Measurements from ENCODE around the gene RAB4B. TPM values are rescaled to one million over a fixed set of nuclear protein-coding genes. Genes with fewer than 3 reads are reported as not detected.
A peak's percentile ranks its signal among the peaks of the same experiment; 100 is the strongest.

Gene RAB4B
- total RNA-seq, 5 donors from 2014 or later (not counting 1 experiment from before 2014, with no cell fraction given) = 42.4 to 77.9 (median 63.2) TPM

DNA sequence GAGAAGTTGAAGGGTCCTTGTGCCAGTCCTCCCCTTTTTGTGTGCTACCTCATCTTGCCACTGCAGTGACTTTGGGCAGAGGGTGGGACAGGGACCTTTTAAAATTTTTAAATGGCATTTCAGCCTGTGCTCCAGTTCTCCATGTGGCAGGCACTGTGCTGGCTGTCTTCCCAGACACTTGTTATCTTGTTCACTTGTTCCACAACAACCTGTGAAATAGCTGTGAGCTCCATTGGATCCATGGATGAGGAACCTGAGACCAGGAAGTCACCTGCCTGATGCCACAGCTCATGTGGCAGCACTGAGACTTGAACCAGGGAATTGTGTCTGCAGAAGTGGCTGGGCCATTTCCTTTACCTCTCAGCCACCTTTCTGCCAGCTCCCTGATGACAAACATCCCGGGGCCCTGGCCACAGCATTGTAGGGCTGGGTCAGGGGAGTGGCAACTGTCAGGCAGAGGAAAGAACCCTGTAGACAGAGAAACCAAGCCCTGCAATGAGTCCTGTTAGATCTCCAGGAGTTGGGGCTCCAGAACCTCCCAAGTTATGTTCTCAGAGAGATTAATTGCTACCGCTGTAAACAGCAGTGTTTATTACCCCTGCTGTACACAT, 27.3 kb downstream of the RAB4B start:
- peak in 3 of 4 experiments; percentile 9 to 17 (median 13) for ATAC-seq (replicated peaks in 1 of 4)
- H3K36me3 Mint-ChIP-seq = peaks cover 23% of the 10 kb centered on the region
- CTCF ChIA-PET = interaction anchor here in 1 of 2 donors (0.6 to 1.7 kb wide), 2 partner anchors 142 to 593 kb away, joined by 3 to 9 read pairs; no protein-coding TSS in a partner anchor

DNA sequence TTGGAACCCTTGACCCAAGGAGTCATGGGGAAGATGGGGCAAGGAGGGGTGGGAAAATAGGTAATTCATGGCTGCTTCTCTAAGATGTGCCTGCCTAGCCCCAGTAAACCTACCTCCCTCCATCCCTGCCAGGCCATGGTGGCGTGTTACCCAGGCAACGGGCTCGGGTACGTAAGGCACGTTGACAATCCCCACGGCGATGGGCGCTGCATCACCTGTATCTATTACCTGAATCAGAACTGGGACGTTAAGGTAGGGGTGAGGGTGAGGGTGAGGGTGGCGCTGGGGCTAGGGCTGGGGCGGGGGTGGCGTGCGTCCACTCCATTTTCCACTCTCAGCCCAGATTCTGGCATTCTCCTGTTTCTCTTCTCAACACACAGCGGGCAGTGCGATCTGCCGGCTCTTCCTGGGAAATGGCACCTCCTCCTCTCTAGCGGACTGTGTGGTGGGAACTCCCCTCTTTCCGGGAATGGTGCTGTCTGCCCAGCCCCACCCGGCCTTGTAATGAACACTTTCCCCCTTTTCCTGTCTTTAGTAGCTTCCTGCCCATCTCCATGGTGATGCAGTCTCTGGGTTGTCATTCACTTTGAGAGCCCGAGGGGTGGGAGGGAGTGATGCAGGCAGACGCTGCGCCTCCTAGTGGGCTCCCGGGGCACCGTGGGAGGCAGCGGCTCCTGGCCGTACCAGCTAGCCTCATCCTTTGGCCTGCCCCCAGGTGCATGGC, 28.5 kb downstream of the RAB4B start:
- H3K9me3 Mint-ChIP-seq = no peaks in the 10 kb centered on the region
- H3K27me3 ChIP-seq (replicated peaks in 1 of 2; ENCODE audit: control insufficient read depth in 2 of 2, extremely low read depth in 1 of 2, insufficient read depth in 2 of 2, low read length in 1 of 2) = no peaks in the 10 kb centered on the region
- peaks cover 11 to 55% of the 10 kb centered on the region in 2 donors for H3K36me3 ChIP-seq (ENCODE audit: control insufficient read depth in 2 of 2, extremely low read depth in 1 of 2, insufficient read depth in 1 of 2, low read length in 1 of 2)
- ChIA-PET POLR2A (interaction anchor here (0.5 to 2.0 kb wide), 5 partner anchors 13 to 141 kb away, joined by 3 to 10 read pairs (median 4); partner anchors contain the start of gene RAB4B (in 1 of the 2)), CTCF (interaction anchor here (0.5 to 2.1 kb wide), 7 partner anchors 8 to 662 kb away, joined by 4 to 19 read pairs (median 9); partner anchors contain the start of genes ACTMAP (in 1 of the 2), EGLN2 (in 1 of the 2) and RAB4B (in 1 of the 2))
- H3K4me3 ChIP-seq (ENCODE audit: control insufficient read depth in 1 of 2, extremely low read depth in 1 of 2, low read length in 1 of 2) = peak overlapping the region; percentile 6 to 38
- no peaks in the 10 kb centered on the region for H3K27me3 Mint-ChIP-seq
- H3K4me1 Mint-ChIP-seq = peaks cover 88 to 96% (median 96%) of the 10 kb centered on the region in 3 donors
- peak overlapping the region; percentile 96 to 99 for H3K27ac Mint-ChIP-seq
- H3K4me1 ChIP-seq (ENCODE audit: control insufficient read depth in 1 of 2, extremely low read depth in 1 of 2, insufficient read depth in 2 of 2, low read length in 2 of 2) = peaks cover 64 to 99% of the 10 kb centered on the region in 2 experiments
- peak; percentile 34 to 62 (median 44) for ATAC-seq (replicated peaks in 1 of 4)
- no peaks in the 10 kb centered on the region for H3K9me3 ChIP-seq
- peak overlapping the region; percentile 85 for H3K27ac ChIP-seq (ENCODE audit: low read length)
- WGBS (ENCODE audit: insufficient coverage) = 5% methylated on average over 7 of the region's 26 CpGs
- peak overlapping the region; percentile 58 to 93 (median 84) for H3K4me3 Mint-ChIP-seq
- peak; percentile 41 to 91 (median 75) for DNase-seq
- H3K36me3 Mint-ChIP-seq = peaks cover 19% of the 10 kb centered on the region

More for the DNA sequence above, 27.3 kb downstream of the RAB4B start:
- peaks cover 11 to 65% of the 10 kb centered on the region in 2 donors for H3K36me3 ChIP-seq (ENCODE audit: control insufficient read depth in 2 of 2, extremely low read depth in 1 of 2, insufficient read depth in 1 of 2, low read length in 1 of 2)
- H3K27me3 Mint-ChIP-seq = no peaks in the 10 kb centered on the region
- POLR2A ChIA-PET = interaction anchor here in 1 of 2 donors (1.6 to 2.0 kb wide), 2 partner anchors 27 to 28 kb away, joined by 4 to 10 read pairs; partner anchors contain the start of gene RAB4B
- H3K27ac ChIP-seq (ENCODE audit: low read length) = peak overlapping the region; percentile 85
- peaks cover 73 to 100% of the 10 kb centered on the region in 2 experiments for H3K4me1 ChIP-seq (ENCODE audit: control insufficient read depth in 1 of 2, extremely low read depth in 1 of 2, insufficient read depth in 2 of 2, low read length in 2 of 2)
- H3K27me3 ChIP-seq (replicated peaks in 1 of 2; ENCODE audit: control insufficient read depth in 2 of 2, extremely low read depth in 1 of 2, insufficient read depth in 2 of 2, low read length in 1 of 2) = no peaks in the 10 kb centered on the region
- peaks cover 89 to 97% (median 96%) of the 10 kb centered on the region in 3 donors for H3K4me1 Mint-ChIP-seq
- WGBS (ENCODE audit: insufficient coverage) = 100% methylated on average over 1 of the region's 2 CpGs
- DNase-seq = peak in 19 of 35 experiments; percentile 19 to 63 (median 39)
- H3K9me3 ChIP-seq = no peaks in the 10 kb centered on the region
- H3K9me3 Mint-ChIP-seq = no peaks in the 10 kb centered on the region
- H3K4me3 ChIP-seq (ENCODE audit: control insufficient read depth in 1 of 2, extremely low read depth in 1 of 2, low read length in 1 of 2) = peak overlapping the region in 1 of 2 donors; percentile 38
- H3K4me3 Mint-ChIP-seq = peak overlapping the region; percentile 58 to 93 (median 81)
- peak overlapping the region; percentile 96 to 99 for H3K27ac Mint-ChIP-seq

DNA sequence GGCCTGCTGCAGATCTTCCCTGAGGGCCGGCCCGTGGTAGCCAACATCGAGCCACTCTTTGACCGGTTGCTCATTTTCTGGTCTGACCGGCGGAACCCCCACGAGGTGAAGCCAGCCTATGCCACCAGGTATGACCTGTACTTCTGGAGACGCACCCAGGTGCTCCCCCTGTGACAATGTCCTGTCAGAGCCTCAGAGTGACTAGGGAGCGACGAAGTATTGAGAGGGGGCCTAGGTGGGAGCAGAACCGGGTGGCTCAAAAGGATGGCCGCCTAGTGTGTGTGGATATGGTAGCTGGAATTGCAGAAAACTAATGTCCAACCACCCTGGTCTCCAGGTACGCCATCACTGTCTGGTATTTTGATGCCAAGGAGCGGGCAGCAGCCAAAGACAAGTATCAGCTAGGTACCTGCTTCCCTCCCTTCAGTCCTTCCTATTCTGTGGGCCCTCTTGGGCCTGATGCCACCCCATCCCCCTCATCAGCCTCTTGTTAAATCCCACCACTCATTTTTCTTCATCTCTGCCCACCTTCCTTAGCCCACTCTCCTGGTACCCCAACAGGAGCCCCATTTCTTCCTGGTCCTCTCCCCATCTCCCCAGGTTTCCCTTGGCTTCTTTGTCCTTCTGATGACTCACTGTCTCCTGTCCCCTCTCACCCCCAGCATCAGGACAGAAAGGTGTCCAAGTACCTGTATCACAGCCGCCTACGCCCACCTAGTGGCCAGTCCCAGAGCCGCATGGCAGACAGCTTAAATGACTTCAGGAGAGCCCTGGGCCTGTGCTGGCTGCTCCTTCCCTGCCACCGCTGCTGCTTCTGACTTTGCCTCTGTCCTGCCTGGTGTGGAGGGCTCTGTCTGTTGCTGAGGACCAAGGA, 29.3 kb downstream of the RAB4B start:
- Histone ChIP-seq H3K4me3 (ENCODE audit: control insufficient read depth in 1 of 2, extremely low read depth in 1 of 2, low read length in 1 of 2) (peak overlapping the region; percentile 6 to 38), H3K4me1 (ENCODE audit: control insufficient read depth in 1 of 2, extremely low read depth in 1 of 2, insufficient read depth in 2 of 2, low read length in 2 of 2) (peaks cover 58 to 99% of the 10 kb centered on the region in 2 experiments), H3K27me3 (replicated peaks in 1 of 2; ENCODE audit: control insufficient read depth in 2 of 2, extremely low read depth in 1 of 2, insufficient read depth in 2 of 2, low read length in 1 of 2) (peaks cover 0 to 5% of the 10 kb centered on the region in 2 experiments), H3K27ac (ENCODE audit: low read length) (peak overlapping the region; percentile 85), H3K36me3 (ENCODE audit: control insufficient read depth in 2 of 2, extremely low read depth in 1 of 2, insufficient read depth in 1 of 2, low read length in 1 of 2) (peaks cover 7 to 48% of the 10 kb centered on the region in 2 donors), H3K9me3 (no peaks in the 10 kb centered on the region)
- 81% methylated on average over 16 of the region's 18 CpGs for WGBS (ENCODE audit: insufficient coverage)
- Mint-ChIP-seq H3K4me3 (peak overlapping the region; percentile 58 to 93 (median 84)), H3K27me3 (no peaks in the 10 kb centered on the region), H3K9me3 (no peaks in the 10 kb centered on the region), H3K4me1 (peaks cover 85 to 96% (median 95%) of the 10 kb centered on the region in 3 donors), H3K27ac (peak overlapping the region; percentile 96 to 99), H3K36me3 (peaks cover 14% of the 10 kb centered on the region)
- peak in 1 of 35 experiments; percentile 34 for DNase-seq
- no peak for ATAC-seq (replicated peaks in 1 of 4)
- CTCF ChIA-PET = interaction anchor here (0.5 to 2.1 kb wide), 7 partner anchors 9 to 663 kb away, joined by 4 to 19 read pairs (median 9); partner anchors contain the start of genes ACTMAP (in 1 of the 2), EGLN2 (in 1 of the 2) and RAB4B (in 1 of the 2)
- POLR2A ChIA-PET = interaction anchor here (0.5 to 1.6 kb wide), 3 partner anchors 30 to 141 kb away, joined by 3 to 10 read pairs (median 3); no protein-coding TSS in a partner anchor

DNA sequence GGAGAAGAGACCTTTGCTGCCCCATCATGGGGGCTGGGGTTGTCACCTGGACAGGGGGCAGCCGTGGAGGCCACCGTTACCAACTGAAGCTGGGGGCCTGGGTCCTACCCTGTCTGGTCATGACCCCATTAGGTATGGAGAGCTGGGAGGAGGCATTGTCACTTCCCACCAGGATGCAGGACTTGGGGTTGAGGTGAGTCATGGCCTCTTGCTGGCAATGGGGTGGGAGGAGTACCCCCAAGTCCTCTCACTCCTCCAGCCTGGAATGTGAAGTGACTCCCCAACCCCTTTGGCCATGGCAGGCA, 29.9 kb downstream of the RAB4B start:
- H3K4me1 Mint-ChIP-seq = peaks cover 84 to 96% (median 95%) of the 10 kb centered on the region in 3 donors
- ChIA-PET POLR2A (interaction anchor here in 1 of 2 donors (0.5 kb wide), 1 partner anchor 117 kb away, joined by 4 read pairs; the partner anchor contains the start of gene NUMBL), CTCF (interaction anchor here in 1 of 2 donors (1.8 to 2.1 kb wide), 2 partner anchors 12 to 30 kb away, joined by 10 to 19 read pairs; partner anchors contain the start of gene RAB4B)
- DNase-seq (no peak), ATAC-seq (replicated peaks in 1 of 4) (no peak)
- no peaks in the 10 kb centered on the region for H3K27me3 Mint-ChIP-seq
- H3K9me3 Mint-ChIP-seq = no peaks in the 10 kb centered on the region
- Histone ChIP-seq H3K4me1 (ENCODE audit: control insufficient read depth in 1 of 2, extremely low read depth in 1 of 2, insufficient read depth in 2 of 2, low read length in 2 of 2) (peaks cover 55 to 94% of the 10 kb centered on the region in 2 experiments), H3K4me3 (ENCODE audit: control insufficient read depth in 1 of 2, extremely low read depth in 1 of 2, low read length in 1 of 2) (no peak overlapping the region), H3K27me3 (replicated peaks in 1 of 2; ENCODE audit: control insufficient read depth in 2 of 2, extremely low read depth in 1 of 2, insufficient read depth in 2 of 2, low read length in 1 of 2) (peaks cover 0 to 5% of the 10 kb centered on the region in 2 experiments), H3K36me3 (ENCODE audit: control insufficient read depth in 2 of 2, extremely low read depth in 1 of 2, insufficient read depth in 1 of 2, low read length in 1 of 2) (peaks cover 2 to 42% of the 10 kb centered on the region in 2 donors), H3K9me3 (no peaks in the 10 kb centered on the region), H3K27ac (ENCODE audit: low read length) (peak overlapping the region; percentile 85)
- peak overlapping the region in 1 of 3 donors; percentile 93 for H3K4me3 Mint-ChIP-seq
- peaks cover 14% of the 10 kb centered on the region for H3K36me3 Mint-ChIP-seq
- H3K27ac Mint-ChIP-seq = peak overlapping the region; percentile 96 to 99
- no CpG with 5 or more reads among the region's 2 CpGs for WGBS (ENCODE audit: insufficient coverage)

DNA sequence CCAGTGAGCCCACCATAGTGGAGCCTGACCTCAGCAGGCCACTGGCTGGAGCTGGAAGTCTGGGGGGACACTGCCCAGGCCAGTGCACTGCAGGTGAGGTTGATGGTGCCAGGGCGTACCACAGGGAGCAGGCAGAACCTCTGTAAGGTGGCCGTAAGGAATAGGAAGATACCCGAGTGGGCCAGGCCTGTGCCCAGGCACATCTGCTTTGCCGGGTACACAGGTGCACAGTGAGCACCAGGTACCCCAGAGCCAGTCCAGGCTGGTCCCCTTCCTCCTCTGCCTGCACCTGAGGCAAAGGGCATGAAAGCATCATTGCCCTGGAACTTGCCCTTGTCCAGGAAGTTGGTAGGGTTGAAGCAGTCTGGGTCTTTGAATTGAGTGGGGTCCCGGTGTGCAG, 30.4 kb downstream of the RAB4B start:
- ChIA-PET POLR2A (interaction anchor here in 1 of 2 donors (0.5 kb wide), 1 partner anchor 118 kb away, joined by 4 read pairs; the partner anchor contains the start of gene NUMBL), CTCF (no interaction called here)
- Mint-ChIP-seq H3K4me1 (peaks cover 78 to 93% (median 91%) of the 10 kb centered on the region in 3 donors), H3K9me3 (no peaks in the 10 kb centered on the region), H3K4me3 (peak overlapping the region in 2 of 3 donors; percentile 17 to 93), H3K27me3 (no peaks in the 10 kb centered on the region), H3K36me3 (peaks cover 14% of the 10 kb centered on the region), H3K27ac (peak overlapping the region; percentile 96 to 99)
- no peak for DNase-seq
- peaks cover 0 to 5% of the 10 kb centered on the region in 2 experiments for H3K27me3 ChIP-seq (replicated peaks in 1 of 2; ENCODE audit: control insufficient read depth in 2 of 2, extremely low read depth in 1 of 2, insufficient read depth in 2 of 2, low read length in 1 of 2)
- no peak for ATAC-seq (replicated peaks in 1 of 4)
- no peaks in the 10 kb centered on the region for H3K9me3 ChIP-seq
- H3K4me3 ChIP-seq (ENCODE audit: control insufficient read depth in 1 of 2, extremely low read depth in 1 of 2, low read length in 1 of 2) = no peak overlapping the region
- H3K4me1 ChIP-seq (ENCODE audit: control insufficient read depth in 1 of 2, extremely low read depth in 1 of 2, insufficient read depth in 2 of 2, low read length in 2 of 2) = peaks cover 49 to 89% of the 10 kb centered on the region in 2 experiments
- WGBS (ENCODE audit: insufficient coverage) = 93% methylated on average over 3 of the region's 5 CpGs
- peak overlapping the region; percentile 15 for H3K27ac ChIP-seq (ENCODE audit: low read length)
- peaks cover 0 to 38% of the 10 kb centered on the region in 2 donors for H3K36me3 ChIP-seq (ENCODE audit: control insufficient read depth in 2 of 2, extremely low read depth in 1 of 2, insufficient read depth in 1 of 2, low read length in 1 of 2)

Measured in T-cell (primary cell).